ENCODE data around the gene CHRND. TPM values are rescaled to one million over a fixed set of nuclear protein-coding genes. Genes with fewer than 3 reads are reported as not detected.

Gene CHRND
- total RNA-seq, 1 donor from 2014 or later: not detected

- no peak for DNase-seq (ENCODE audit: low spot score in 2 of 2)
- TF ChIP-seq CTCF (IDR thresholded peaks at IDR 0.05): no peak
- H3K36me3 ChIP-seq: no peaks in the 10 kb centered on the region
- no peaks in the 10 kb centered on the region for H3K27me3 ChIP-seq
- no peak overlapping the region for H3K4me3 ChIP-seq
- no peaks in the 10 kb centered on the region for H3K9me3 ChIP-seq
- intact Hi-C loops (cut with DNase I): no loop called here
- H3K4me1 ChIP-seq: peaks cover 4 to 7% of the 10 kb centered on the region in 2 donors
- H3K27ac ChIP-seq: no peak overlapping the region
These were observed 20.1 kb upstream of the CHRND start for GRCh38 chr2:232505856-232506255.

GRCh38 chr2:232506709-232507108 is 19.3 kb upstream of the CHRND start:
- no peak for DNase-seq (ENCODE audit: low spot score in 2 of 2)
- Histone ChIP-seq H3K9me3 (no peaks in the 10 kb centered on the region), H3K4me3 (no peak overlapping the region), H3K4me1 (peaks cover 4 to 7% of the 10 kb centered on the region in 2 donors), H3K27ac (no peak overlapping the region), H3K36me3 (no peaks in the 10 kb centered on the region), H3K27me3 (no peaks in the 10 kb centered on the region)
- intact Hi-C loops (cut with DNase I): no loop called here
- no peak for TF ChIP-seq CTCF (IDR thresholded peaks at IDR 0.05)

GRCh38 chr2:232508251-232508650 is 17.7 kb upstream of the CHRND start:
- TF ChIP-seq CTCF (IDR thresholded peaks at IDR 0.05): no peak
- no peaks in the 10 kb centered on the region for H3K27me3 ChIP-seq
- no peak for DNase-seq (ENCODE audit: low spot score in 2 of 2)
- H3K4me3 ChIP-seq: no peak overlapping the region
- intact Hi-C loops (cut with DNase I): no loop called here
- H3K27ac ChIP-seq: no peak overlapping the region
- no peaks in the 10 kb centered on the region for H3K36me3 ChIP-seq
- no peaks in the 10 kb centered on the region for H3K9me3 ChIP-seq
- peaks cover 3% of the 10 kb centered on the region in 2 donors for H3K4me1 ChIP-seq

GRCh38 chr2:232511336-232511890 is 14.5 kb upstream of the CHRND start:
- Histone ChIP-seq H3K4me1 (no peaks in the 10 kb centered on the region), H3K9me3 (no peaks in the 10 kb centered on the region), H3K36me3 (no peaks in the 10 kb centered on the region), H3K27me3 (no peaks in the 10 kb centered on the region), H3K4me3 (no peak overlapping the region), H3K27ac (no peak overlapping the region)
- intact Hi-C loops (cut with DNase I): no loop called here
- TF ChIP-seq CTCF (IDR thresholded peaks at IDR 0.05): no peak
- no peak for DNase-seq (ENCODE audit: low spot score in 2 of 2)

GRCh38 chr2:232512602-232513001 is 13.4 kb upstream of the CHRND start:
- no peak for TF ChIP-seq CTCF (IDR thresholded peaks at IDR 0.05)
- Histone ChIP-seq H3K4me3 (no peak overlapping the region), H3K36me3 (no peaks in the 10 kb centered on the region), H3K27ac (no peak overlapping the region), H3K4me1 (no peaks in the 10 kb centered on the region), H3K9me3 (no peaks in the 10 kb centered on the region), H3K27me3 (no peaks in the 10 kb centered on the region)
- DNase-seq (ENCODE audit: low spot score in 2 of 2): no peak
- intact Hi-C loops (cut with DNase I): no loop called here

- Histone ChIP-seq H3K27me3 (no peaks in the 10 kb centered on the region), H3K9me3 (no peaks in the 10 kb centered on the region), H3K4me3 (no peak overlapping the region), H3K4me1 (no peaks in the 10 kb centered on the region), H3K36me3 (no peaks in the 10 kb centered on the region), H3K27ac (no peak overlapping the region)
- DNase-seq (ENCODE audit: low spot score in 2 of 2): no peak
- no peak for TF ChIP-seq CTCF (IDR thresholded peaks at IDR 0.05)
- intact Hi-C loops (cut with DNase I): no loop called here
These were observed 12.6 kb upstream of the CHRND start for GRCh38 chr2:232513353-232513752.

All from ascending aorta (tissue), 2 donors.